Globus pallidus (tissue), 1 donor: ENCODE results near the gene GPBP1.

Source experiments
- DNase-seq: peaks from one replicate; pipeline ENCODE4 v3.0.0-alpha.2; 2015; ENCODE audit warnings: low spot score

Gene GPBP1

GRCh38 chr5:57211039-57211438 is 37.2 kb downstream of the GPBP1 start:
- DNase-seq: no peak

- DNase-seq: no peak
These were observed 41.9 kb downstream of the GPBP1 start for GRCh38 chr5:57215629-57216195.

DNA sequence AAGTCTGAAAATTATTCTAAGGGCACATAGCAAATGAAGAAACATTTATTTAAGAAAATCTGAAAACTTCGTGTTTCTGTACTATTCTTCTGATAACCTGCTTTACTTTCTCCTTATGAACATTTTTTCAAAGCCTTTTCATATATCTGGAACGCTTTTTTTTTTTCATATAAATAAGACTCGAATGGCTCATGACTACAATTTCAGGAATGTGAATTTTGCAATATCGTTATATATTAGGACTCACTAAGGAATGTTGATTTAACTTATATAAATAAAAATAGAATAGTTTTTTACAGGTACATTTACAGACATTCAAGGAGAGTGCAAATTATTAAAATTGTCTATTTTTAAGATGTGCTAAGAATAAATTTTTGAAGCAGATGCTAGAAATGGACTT is 42.9 kb downstream of the GPBP1 start:
- DNase-seq: no peak

GRCh38 chr5:57219386-57219785 is 45.5 kb downstream of the GPBP1 start:
- no peak for DNase-seq

- DNase-seq: peak; percentile 68
These were observed 47.2 kb downstream of the GPBP1 start for GRCh38 chr5:57221049-57221568.

- DNase-seq: no peak
These were observed 51.7 kb downstream of the GPBP1 start for GRCh38 chr5:57225553-57225952.

DNA sequence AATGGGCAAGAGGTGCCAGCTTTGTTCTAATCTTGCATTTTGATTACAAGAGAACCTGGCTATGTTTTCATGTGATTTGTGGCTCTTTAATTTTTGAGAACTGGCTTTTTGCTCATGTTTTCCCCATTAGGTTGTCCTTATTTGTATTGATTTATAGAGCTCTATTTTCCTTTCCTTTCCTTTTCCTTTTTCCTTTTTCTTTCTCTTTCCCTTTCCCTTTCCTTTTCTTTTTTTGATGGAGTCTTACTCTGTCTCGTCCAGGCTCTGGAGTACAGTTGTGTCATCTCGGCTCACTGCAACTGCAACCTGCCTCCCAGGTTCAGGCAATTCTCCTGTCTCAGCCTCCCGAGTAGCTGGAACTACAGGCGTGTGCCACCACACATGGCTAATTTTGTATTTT is 55.5 kb downstream of the GPBP1 start:
- no peak for DNase-seq

GRCh38 chr5:57231607-57232006 is 57.7 kb downstream of the GPBP1 start:
- DNase-seq: no peak

- DNase-seq: no peak
These were observed 58.6 kb downstream of the GPBP1 start for GRCh38 chr5:57232293-57233033.

- no peak for DNase-seq
These were observed 69.7 kb downstream of the GPBP1 start for GRCh38 chr5:57243286-57244137.

DNA sequence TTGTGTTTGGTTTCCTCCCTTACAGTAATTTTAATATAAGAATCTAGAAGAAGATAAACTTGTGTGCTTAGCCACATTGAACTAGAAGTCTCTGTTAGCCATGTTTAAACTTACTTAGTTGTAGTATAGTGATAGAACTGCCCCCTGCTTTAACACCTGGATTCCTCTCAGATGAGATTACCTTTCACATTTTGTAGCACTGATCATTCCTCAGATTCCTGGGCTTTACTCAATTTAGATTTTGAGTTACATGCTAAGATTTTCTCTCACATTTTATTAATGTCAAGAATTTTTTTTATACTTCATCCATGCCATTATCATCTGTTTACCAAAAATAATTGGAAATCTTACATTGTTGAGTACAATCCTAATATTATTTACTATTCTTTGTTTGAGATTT is 70.5 kb downstream of the GPBP1 start:
- no peak for DNase-seq

DNA sequence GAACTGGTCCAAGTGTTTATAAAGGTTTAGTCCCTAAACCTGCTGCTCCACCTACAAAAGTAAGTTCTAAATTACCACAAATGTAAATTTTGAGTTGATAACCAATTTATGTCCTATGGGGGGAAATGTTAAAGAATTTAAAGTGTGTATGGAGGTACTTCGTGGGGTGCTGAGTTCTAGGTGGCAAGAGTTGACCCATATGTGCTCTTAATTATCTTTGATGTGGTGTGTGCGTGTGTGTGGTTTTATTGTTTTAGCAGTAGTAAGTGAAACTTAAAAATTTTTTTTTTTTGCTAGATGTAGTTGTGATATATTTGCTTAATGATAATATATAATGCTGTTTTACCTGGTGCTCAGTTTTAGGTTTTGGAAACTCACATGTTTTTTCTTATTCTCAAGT is 72.6 kb downstream of the GPBP1 start:
- DNase-seq: no peak

- no peak for DNase-seq
These were observed 73.9 kb downstream of the GPBP1 start for GRCh38 chr5:57247765-57248164.

GRCh38 chr5:57249265-57249874 is 75.5 kb downstream of the GPBP1 start:
- DNase-seq: no peak

DNA sequence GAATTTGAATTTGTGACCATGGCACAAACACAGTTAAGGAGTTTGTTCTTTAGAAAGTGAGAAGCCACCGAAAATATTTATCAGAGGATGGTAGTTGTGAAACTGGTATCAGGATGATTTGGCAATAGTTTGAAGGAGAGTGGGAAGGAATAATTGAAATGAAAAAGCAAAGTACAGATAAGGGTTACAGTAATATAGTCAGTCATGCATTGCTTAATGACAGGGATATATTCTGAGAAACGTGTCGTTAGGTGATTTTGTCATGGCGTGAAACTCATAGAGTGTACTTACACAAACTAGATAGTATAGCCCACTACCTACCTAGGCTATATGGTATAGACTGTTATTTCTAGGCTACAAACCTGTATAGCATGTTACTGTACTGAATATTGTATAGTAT is 84.2 kb downstream of the GPBP1 start:
- DNase-seq: no peak

GRCh38 chr5:57258943-57259342 is 85.1 kb downstream of the GPBP1 start:
- no peak for DNase-seq

GRCh38 chr5:57259704-57260103 is 85.8 kb downstream of the GPBP1 start:
- DNase-seq: no peak

DNA sequence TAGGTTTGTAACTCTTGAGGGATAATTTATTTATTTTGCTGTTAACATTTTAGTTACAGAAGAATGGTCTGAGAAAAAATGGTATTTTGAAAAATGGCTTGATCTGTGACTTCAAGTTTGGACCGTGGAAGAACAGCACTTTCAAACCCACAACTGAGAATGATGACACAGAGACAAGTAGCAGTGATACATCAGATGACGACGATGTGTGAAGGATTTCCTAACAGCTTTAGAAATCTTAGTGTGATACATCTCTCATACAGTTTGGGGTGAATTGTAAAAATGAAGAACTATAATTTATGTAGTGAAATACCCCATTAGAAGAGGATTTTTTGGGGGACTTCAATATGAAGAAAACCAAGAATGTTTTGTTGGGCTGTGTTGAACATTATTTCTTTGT is 88.7 kb downstream of the GPBP1 start:
- DNase-seq: no peak

- DNase-seq: no peak
These were observed 93.9 kb downstream of the GPBP1 start for GRCh38 chr5:57267805-57268204.

- no peak for DNase-seq
These were observed 102.5 kb downstream of the GPBP1 start for GRCh38 chr5:57276353-57276752.

GRCh38 chr5:57277085-57277484 is 103.2 kb downstream of the GPBP1 start:
- no peak for DNase-seq

DNA sequence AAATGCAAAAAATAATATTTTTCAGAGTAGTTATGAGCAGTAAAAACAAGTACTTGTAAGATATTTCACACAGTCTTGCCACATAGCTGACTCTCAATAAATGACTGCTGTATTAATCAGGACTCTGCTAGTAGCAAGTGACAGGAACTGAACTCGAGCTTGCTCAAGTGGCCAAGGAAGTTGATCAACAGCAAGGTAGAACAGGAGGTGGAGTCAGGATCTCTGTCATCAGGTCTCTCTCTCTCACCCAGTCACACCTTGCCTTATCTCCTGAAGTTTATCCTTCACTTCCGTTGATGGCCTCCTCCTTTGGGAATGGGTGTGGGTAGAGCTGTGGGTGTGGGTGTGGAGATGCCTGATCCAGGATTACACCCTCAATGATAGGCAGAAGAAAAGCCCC is 107.0 kb downstream of the GPBP1 start:
- no peak for DNase-seq
